Endothelial cell of umbilical vein (primary cell): ENCODE results near the gene CISD3. TPM values are rescaled to one million over a fixed set of nuclear protein-coding genes. Genes with fewer than 3 reads are reported as not detected.

Experiments
- BruUV-seq: library from RNA; stranded (reverse); fragments of 400-500 nt; replicated peaks from 2 replicates; lab custom pipeline; 2021; lab: Mats Ljungman, UMichigan
- CTCF ChIA-PET: fragments of 300-600, 350-600 bp; sonication (Branson Sonifier 250); formaldehyde crosslinking; loops from one replicate; lab custom pipeline; 2021; ENCODE audit warnings: antibody characterized with exemption, inconsistent platforms; lab: Charles Lee
- POLR2A ChIA-PET: fragments of 300-600, 350-600 bp; sonication (Branson Sonifier 250); formaldehyde crosslinking; loops from one replicate; lab custom pipeline; 2021; ENCODE audit warnings: antibody characterized with exemption, inconsistent platforms; lab: Charles Lee
- DNase-seq: peaks from one replicate; pipeline ENCODE4 v3.0.0-alpha.2; 2011; ENCODE audit warnings: low read depth, low spot score
- FAIRE-seq: peaks from 2 replicates; lab custom pipeline; 2011; peaks lifted over from hg19 to GRCh38; lab: Jason Lieb, UNC
- H2AFZ ChIP-seq: 2 replicates; pipeline ENCODE4 v1.6.0; 2012; ENCODE audit warnings: low read depth, low read length, control low read depth, inconsistent platforms
- H3K27ac ChIP-seq: 2 replicates; pipeline ENCODE4 v1.5.1; 2011; ENCODE audit warnings: low read depth, mild to moderate bottlenecking, control low read depth, low read length, moderate library complexity; ENCODE audit not compliant: insufficient read depth
- H3K27me3 ChIP-seq, 2 experiments: 2 replicates each; pipeline versions ENCODE4 v1.6.0 to v1.6.1; 2011; ENCODE audit warnings: low read length in 2 of 2, mixed read lengths in 1 of 2; ENCODE audit not compliant: control insufficient read depth in 2 of 2, insufficient read depth in 2 of 2
- H3K36me3 ChIP-seq, 2 experiments: 2 replicates in 1 of 2; 3 replicates in 1 of 2; pipeline ENCODE4 v1.5.1; 2011; ENCODE audit warnings: low read length in 2 of 2, mild to moderate bottlenecking in 1 of 2, moderate library complexity in 1 of 2; ENCODE audit not compliant: control insufficient read depth in 2 of 2, insufficient read depth in 2 of 2; ENCODE audit errors: extremely low read depth in 1 of 2
- H3K4me1 ChIP-seq: 3 replicates; pipeline ENCODE4 v1.5.1; 2011; ENCODE audit warnings: mild to moderate bottlenecking, low read length; ENCODE audit not compliant: control insufficient read depth, insufficient read depth; ENCODE audit errors: extremely low read depth
- H3K4me2 ChIP-seq: 2 replicates; pipeline ENCODE4 v1.6.1; 2011; ENCODE audit warnings: low read length, control low read depth, mixed read lengths; ENCODE audit not compliant: insufficient read depth
- H3K4me3 ChIP-seq, 3 experiments: fragments of 200-600 bp in 1 of 3; sonication (generic), shearing (Covaris generic) in 1 of 3; replicated peaks in 1 of 3; 2 replicates each; pipeline ENCODE4 v1.5.1; 2011 to 2016; ENCODE audit warnings: control low read depth in 3 of 3, low read length in 3 of 3, mild to moderate bottlenecking in 2 of 3, inconsistent platforms in 1 of 3, low read depth in 1 of 3, moderate library complexity in 1 of 3; ENCODE audit not compliant: insufficient read depth in 1 of 3
- H3K79me2 ChIP-seq: 2 replicates; pipeline ENCODE4 v1.6.0; 2012; ENCODE audit warnings: low read length, inconsistent platforms; ENCODE audit not compliant: control insufficient read depth, insufficient read depth
- H3K9ac ChIP-seq: replicated peaks from 2 replicates; pipeline ENCODE3; 2011; ENCODE audit warnings: low read length, control low read depth; ENCODE audit not compliant: insufficient read depth; ENCODE audit errors: extremely low read depth
- H3K9me1 ChIP-seq: replicated peaks from 3 replicates; pipeline ENCODE4 v1.6.0; 2011; ENCODE audit warnings: mild to moderate bottlenecking, low read length; ENCODE audit not compliant: control insufficient read depth, insufficient read depth; ENCODE audit errors: extremely low read depth
- H3K9me3 ChIP-seq: replicated peaks from 2 replicates; pipeline ENCODE4 v1.5.1; 2012; ENCODE audit warnings: low read length, inconsistent platforms; ENCODE audit not compliant: control insufficient read depth, insufficient read depth
- H4K20me1 ChIP-seq: replicated peaks from 2 replicates; pipeline ENCODE3; 2011; ENCODE audit warnings: mild to moderate bottlenecking, low read length; ENCODE audit not compliant: control insufficient read depth, insufficient read depth; ENCODE audit errors: extremely low read depth
- CTCF ChIP-seq, 2 donors: IDR thresholded peaks; 1 replicate in 1 of 2; 2 replicates in 1 of 2; pipeline ENCODE4 v1.5.1; 2011; ENCODE audit warnings: low read length in 2 of 2, mild to moderate bottlenecking in 2 of 2, moderate library complexity in 2 of 2, control low read depth in 1 of 2, inconsistent platforms in 1 of 2, low read depth in 1 of 2; ENCODE audit not compliant: insufficient read depth in 1 of 2; ENCODE audit errors: extremely low read depth in 1 of 2
- EZH2 ChIP-seq: IDR thresholded peaks from 2 replicates; pipeline ENCODE4 v1.6.1; 2012; ENCODE audit warnings: borderline replicate concordance, low read depth, mild to moderate bottlenecking, moderate library complexity, low read length, inconsistent platforms; ENCODE audit not compliant: severe bottlenecking
- FOS ChIP-seq: IDR thresholded peaks from 2 replicates; pipeline ENCODE4 v1.6.1; 2011; ENCODE audit warnings: mild to moderate bottlenecking, low read length, moderate library complexity, borderline replicate concordance; ENCODE audit not compliant: insufficient read depth
- GATA2 ChIP-seq: IDR thresholded peaks from 2 replicates; pipeline ENCODE4 v1.7.0; 2011; ENCODE audit warnings: low read depth, mild to moderate bottlenecking, moderate library complexity, mixed read lengths, low read length; ENCODE audit not compliant: insufficient read length, insufficient read depth
- JUN ChIP-seq: IDR thresholded peaks from 2 replicates; pipeline ENCODE4 v1.6.1; 2011; ENCODE audit warnings: borderline replicate concordance, low read depth; ENCODE audit not compliant: insufficient read length, insufficient read depth
- MYC ChIP-seq: IDR thresholded peaks from one replicate; pipeline ENCODE4 v1.6.1; 2011; ENCODE audit warnings: mild to moderate bottlenecking, low read depth, low read length
- POLR2A ChIP-seq: IDR thresholded peaks from 2 replicates; pipeline ENCODE4 v1.6.1; 2012; ENCODE audit warnings: low read depth, mild to moderate bottlenecking, control low read depth, low read length
- POLR2AphosphoS5 ChIP-seq: IDR thresholded peaks from 2 replicates; pipeline ENCODE4 v1.6.1; 2012; ENCODE audit warnings: low read depth, mild to moderate bottlenecking, control low read depth, low read length, moderate library complexity; ENCODE audit not compliant: insufficient read depth
- dilution Hi-C: fragments of 300-500 bp; cut with MboI; formaldehyde crosslinking; loops from one replicate; pipeline ENCODE4 v1.15.0; 2019; ENCODE audit warnings: low sequenced_read_pairs; ENCODE audit not compliant: extremely low pct_ligation_motif_present
- intact Hi-C: fragments of 100-400 bp; cut with micrococcal nuclease; formaldehyde crosslinking; loops from one replicate; pipeline ENCODE4 v1.10.0; 2022
- polyA plus RNA-seq, 4 experiments: library from polyadenylated mRNA; depleted of rRNA in 3 of 4; stranded (reverse) in 3 of 4; unstranded in 1 of 4; fragments of >200 nt; gene quantifications; 2 replicates each; pipeline versions ENCODE4 v1.2.1 to v1.2.3, GENCODE V29; 2011 to 2012; ENCODE audit warnings: missing spikeins in 1 of 4
- total RNA-seq: library from RNA; stranded (reverse); gene quantifications from 2 replicates; pipeline ENCODE4 v1.2.3, GENCODE V29; 2021

Gene CISD3
- total and polyA plus RNA-seq, 2 donors (not counting 3 experiments of a cell fraction or from before 2014, with no cell fraction given), result 8.7 to 23.7 TPM

- Histone ChIP-seq H4K20me1 (no peaks in the 10 kb centered on the region), H3K27me3 (peaks cover 0 to 2% of the 10 kb centered on the region in 2 experiments), H3K9ac (no peak overlapping the region), H3K4me2 (no peak overlapping the region), H3K4me3 (no peak overlapping the region), H3K4me1 (peaks cover 22% of the 10 kb centered on the region), H3K9me1 (no peaks in the 10 kb centered on the region), H2AFZ (no peak overlapping the region), H3K36me3 (no peaks in the 10 kb centered on the region), H3K79me2 (no peaks in the 10 kb centered on the region), H3K9me3 (no peaks in the 10 kb centered on the region), H3K27ac (no peak overlapping the region)
- DNase-seq, result no peak
- no TSS peak for BruUV-seq
- FAIRE-seq, result no peak
- ChIA-PET POLR2A (no interaction called here), CTCF (interaction anchor here (1.0 to 2.3 kb wide), 2 partner anchors 12 to 36 kb away, joined by 4 to 7 read pairs; no protein-coding TSS in a partner anchor)
- dilution Hi-C loops (no loop called here), intact Hi-C loops (no loop called here)
- TF ChIP-seq EZH2 (no peak), JUN (no peak), FOS (no peak), POLR2AphosphoS5 (no peak), MYC (no peak), GATA2 (no peak), CTCF (IDR thresholded peaks at IDR 0.05; ENCODE audit: extremely low read depth in 1 of 2, insufficient read depth in 1 of 2, low read depth in 1 of 2, low read length in 2 of 2) (no peak), POLR2A (no peak)
Observed at GRCh38 chr17:38698760-38699159, 31.4 kb upstream of the CISD3 start.
